K562 (cell line): ENCODE data around the gene FAM53B. TPM values are rescaled to one million over a fixed set of nuclear protein-coding genes. Genes with fewer than 3 reads are reported as not detected.

Experiments
- JUND ChIP-seq, 2 experiments: IDR thresholded peaks; 2 replicates in 1 of 2; 3 replicates in 1 of 2; pipeline ENCODE4 v1.6.1; 2011; ENCODE audit warnings: borderline replicate concordance in 2 of 2, low read depth in 2 of 2, low read length in 2 of 2, improper control_type of control experiment in 1 of 2, missing biosample characterization in 1 of 2, missing genetic modification characterization in 1 of 2, missing genetic modification reagents in 1 of 2
- KAT8 ChIP-seq: fragments of 450-650 bp; IDR thresholded peaks from 2 replicates; pipeline ENCODE4 v1.6.1; 2016; ENCODE audit warnings: low read depth, mild to moderate bottlenecking
- POLR2B ChIP-seq: fragments of 450-650 bp; IDR thresholded peaks from 2 replicates; pipeline ENCODE4 v1.6.1; 2018; ENCODE audit warnings: low read depth; ENCODE audit not compliant: partially characterized antibody
- RCOR1 ChIP-seq, 2 experiments: IDR thresholded peaks; 2 replicates each; pipeline ENCODE4 v1.6.1; 2012; ENCODE audit warnings: low read depth in 2 of 2, low read length in 2 of 2, borderline replicate concordance in 1 of 2, improper control_type of control experiment in 1 of 2
- STAT5A ChIP-seq: IDR thresholded peaks from 2 replicates; pipeline ENCODE4 v1.6.1; 2012; ENCODE audit warnings: low read length, inconsistent platforms, borderline replicate concordance
- SUPT5H ChIP-seq: fragments of 450-650 bp; IDR thresholded peaks from 2 replicates; pipeline ENCODE4 v1.6.1; 2016
- TRIM24 ChIP-seq, 2 experiments: fragments of 450-650 bp; IDR thresholded peaks; 2 replicates each; pipeline ENCODE4 v1.6.1; 2016
- polyA plus RNA-seq, 8 experiments: library from polyadenylated mRNA; depleted of rRNA in 4 of 8; stranded (reverse) in 5 of 8; unstranded in 3 of 8; fragments of >200 nt; fragmentation: Nextera tagmentation in 2 of 8; fragmentation: Illumina TruSeq in 1 of 8; extraction: Ambion mirVana in 2 of 8; extraction: Trizol in 1 of 8; gene quantifications; 2 replicates each; pipeline versions ENCODE4 v1.2.1 to v1.2.3, GENCODE V29; 2011 to 2014; ENCODE audit warnings: inconsistent platforms in 1 of 8, missing spikeins in 1 of 8
- total RNA-seq, 7 experiments: library from RNA; depleted of rRNA in 6 of 7; stranded (reverse); fragments of >200 nt in 6 of 7; fragmentation: Illumina TruSeq in 2 of 7; extraction: Trizol in 2 of 7; gene quantifications; 2 replicates each; pipeline versions ENCODE4 v1.2.1 to v1.2.3, GENCODE V29; 2011 to 2021; ENCODE audit warnings: low replicate concordance in 1 of 7
- TF ChIP-seq, protein P1 (sequence below): fragments of 250-450 bp; sonication (Bioruptor Pico); IDR thresholded peaks from 2 replicates; pipeline ENCODE4 v1.5.0; 2020; ENCODE audit warnings: mild to moderate bottlenecking, borderline replicate concordance
- TF ChIP-seq, protein P2 (sequence below): sonication (generic); formaldehyde crosslinking; IDR thresholded peaks from 2 replicates; pipeline ENCODE4 v1.8.0; 2022; ENCODE audit warnings: mild to moderate bottlenecking, missing genetic modification reagents

FAM53B gene
- total and polyA plus RNA-seq, 9 of the 15 experiments (the other 6 are each of a cell fraction or from before 2014, with no cell fraction given), result 0.03 to 16.5 (median 5.0) TPM

DNA sequence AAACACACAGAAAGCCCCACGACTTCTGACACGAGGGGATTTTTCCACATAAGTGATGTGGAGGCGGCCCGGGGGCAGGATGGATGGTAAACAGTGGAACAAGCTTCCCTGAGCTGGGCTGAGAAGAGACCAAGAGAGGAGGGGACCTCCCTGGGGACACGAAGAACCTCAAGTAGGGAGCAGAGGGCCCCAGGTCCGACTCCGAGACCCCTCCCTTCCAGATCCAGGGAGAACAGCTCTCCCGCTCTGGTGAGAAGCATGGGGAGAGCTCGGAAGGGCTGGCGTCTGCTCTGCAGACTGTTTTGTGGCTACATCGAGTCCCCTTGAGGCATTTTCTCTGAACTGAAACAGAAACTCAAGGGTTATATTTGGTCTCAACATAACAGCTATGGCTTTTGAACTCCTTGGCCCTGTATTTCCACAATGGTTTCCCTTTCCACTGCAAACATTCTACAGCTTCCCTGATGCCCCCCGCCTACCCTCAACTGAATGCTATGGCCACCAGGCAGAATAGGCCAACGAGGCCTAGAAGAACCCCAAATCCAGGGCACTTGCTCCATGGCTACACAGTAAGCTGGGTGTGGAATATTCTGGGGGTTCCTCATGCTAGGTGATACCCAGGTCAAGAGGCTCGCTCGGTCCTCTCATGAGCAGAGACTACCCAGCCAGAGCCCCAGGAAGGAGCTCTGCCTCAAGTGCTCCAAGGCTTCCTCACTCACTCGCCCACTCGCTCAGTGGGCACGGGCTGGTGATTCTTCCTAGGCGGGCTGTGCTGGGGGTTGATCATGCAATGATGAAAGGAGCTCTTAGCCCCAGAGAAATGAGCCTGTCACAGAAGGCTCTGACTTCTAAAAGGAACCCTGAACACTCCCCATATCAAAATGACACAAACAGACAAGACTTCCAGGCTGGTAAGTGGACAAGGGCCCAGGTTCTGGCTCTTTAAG, 47.5 kb downstream of the FAM53B start (continued):
- TF ChIP-seq, protein P1, sequence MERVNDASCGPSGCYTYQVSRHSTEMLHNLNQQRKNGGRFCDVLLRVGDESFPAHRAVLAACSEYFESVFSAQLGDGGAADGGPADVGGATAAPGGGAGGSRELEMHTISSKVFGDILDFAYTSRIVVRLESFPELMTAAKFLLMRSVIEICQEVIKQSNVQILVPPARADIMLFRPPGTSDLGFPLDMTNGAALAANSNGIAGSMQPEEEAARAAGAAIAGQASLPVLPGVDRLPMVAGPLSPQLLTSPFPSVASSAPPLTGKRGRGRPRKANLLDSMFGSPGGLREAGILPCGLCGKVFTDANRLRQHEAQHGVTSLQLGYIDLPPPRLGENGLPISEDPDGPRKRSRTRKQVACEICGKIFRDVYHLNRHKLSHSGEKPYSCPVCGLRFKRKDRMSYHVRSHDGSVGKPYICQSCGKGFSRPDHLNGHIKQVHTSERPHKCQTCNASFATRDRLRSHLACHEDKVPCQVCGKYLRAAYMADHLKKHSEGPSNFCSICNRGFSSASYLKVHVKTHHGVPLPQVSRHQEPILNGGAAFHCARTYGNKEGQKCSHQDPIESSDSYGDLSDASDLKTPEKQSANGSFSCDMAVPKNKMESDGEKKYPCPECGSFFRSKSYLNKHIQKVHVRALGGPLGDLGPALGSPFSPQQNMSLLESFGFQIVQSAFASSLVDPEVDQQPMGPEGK (CRISPR knock-in tag), result no peak
- TF ChIP-seq TRIM24 (IDR thresholded peaks at IDR 0.05) (no peak), RCOR1 (IDR thresholded peaks at IDR 0.05; ENCODE audit: borderline replicate concordance in 1 of 2, low read depth in 2 of 2, low read length in 2 of 2) (no peak), KAT8 (no peak), STAT5A (no peak), POLR2B (no peak), SUPT5H (no peak), JUND (IDR thresholded peaks at IDR 0.05; ENCODE audit: borderline replicate concordance, low read depth, low read length) (no peak), JUND (tag; IDR thresholded peaks at IDR 0.05; ENCODE audit: borderline replicate concordance, low read depth, low read length) (no peak)
- TF ChIP-seq, protein P2, sequence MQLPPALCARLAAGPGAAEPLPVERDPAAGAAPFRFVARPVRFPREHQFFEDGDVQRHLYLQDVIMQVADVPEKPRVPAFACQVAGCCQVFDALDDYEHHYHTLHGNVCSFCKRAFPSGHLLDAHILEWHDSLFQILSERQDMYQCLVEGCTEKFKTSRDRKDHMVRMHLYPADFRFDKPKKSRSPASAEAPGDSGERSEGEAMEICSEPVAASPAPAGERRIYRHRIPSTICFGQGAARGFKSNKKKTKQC (CRISPR knock-in tag), result no peak
- TF ChIP-seq, all 486 proteins: peak for 0
